WERI-Rb-1 (cell line): ENCODE measurements around the gene NOP10.
"Not testable (repeated sequence)": the region's sequence is repeated elsewhere in the genome, so short reads cannot be mapped to it uniquely, and the experiment has no call there.

ENCODE experiments used
- DNase-seq: peaks from one replicate; pipeline ENCODE4 v3.0.0-alpha.2; 2020
- H3K27ac ChIP-seq: fragments of 250-450 bp; sonication (Bioruptor Pico); 2 replicates; pipeline ENCODE4 v1.5.1; 2020; ENCODE audit warnings: mild to moderate bottlenecking, moderate library complexity
- H3K27me3 ChIP-seq: fragments of 250-450 bp; sonication (Bioruptor Pico); 2 replicates; pipeline ENCODE4 v1.5.1; 2021; ENCODE audit warnings: mild to moderate bottlenecking, low read depth, moderate library complexity; ENCODE audit not compliant: insufficient read depth, severe bottlenecking
- H3K36me3 ChIP-seq: fragments of 250-450 bp; sonication (Bioruptor Pico); 2 replicates; pipeline ENCODE4 v1.5.1; 2020; ENCODE audit warnings: mild to moderate bottlenecking, moderate library complexity
- H3K4me3 ChIP-seq: 2 replicates; pipeline ENCODE4 v1.5.1; 2011; ENCODE audit warnings: low read depth, mild to moderate bottlenecking, control low read depth, low read length
- H3K9me3 ChIP-seq: fragments of 250-450 bp; sonication (Bioruptor Pico); 2 replicates; pipeline ENCODE4 v1.5.1; 2021; ENCODE audit warnings: mild to moderate bottlenecking, moderate library complexity; ENCODE audit not compliant: severe bottlenecking
- TF ChIP-seq, protein P1 (sequence below): IDR thresholded peaks from 2 replicates; pipeline ENCODE4 v1.5.1; 2011; ENCODE audit warnings: low read depth, mild to moderate bottlenecking, control low read depth, inconsistent platforms, low read length

The NOP10 gene

DNA sequence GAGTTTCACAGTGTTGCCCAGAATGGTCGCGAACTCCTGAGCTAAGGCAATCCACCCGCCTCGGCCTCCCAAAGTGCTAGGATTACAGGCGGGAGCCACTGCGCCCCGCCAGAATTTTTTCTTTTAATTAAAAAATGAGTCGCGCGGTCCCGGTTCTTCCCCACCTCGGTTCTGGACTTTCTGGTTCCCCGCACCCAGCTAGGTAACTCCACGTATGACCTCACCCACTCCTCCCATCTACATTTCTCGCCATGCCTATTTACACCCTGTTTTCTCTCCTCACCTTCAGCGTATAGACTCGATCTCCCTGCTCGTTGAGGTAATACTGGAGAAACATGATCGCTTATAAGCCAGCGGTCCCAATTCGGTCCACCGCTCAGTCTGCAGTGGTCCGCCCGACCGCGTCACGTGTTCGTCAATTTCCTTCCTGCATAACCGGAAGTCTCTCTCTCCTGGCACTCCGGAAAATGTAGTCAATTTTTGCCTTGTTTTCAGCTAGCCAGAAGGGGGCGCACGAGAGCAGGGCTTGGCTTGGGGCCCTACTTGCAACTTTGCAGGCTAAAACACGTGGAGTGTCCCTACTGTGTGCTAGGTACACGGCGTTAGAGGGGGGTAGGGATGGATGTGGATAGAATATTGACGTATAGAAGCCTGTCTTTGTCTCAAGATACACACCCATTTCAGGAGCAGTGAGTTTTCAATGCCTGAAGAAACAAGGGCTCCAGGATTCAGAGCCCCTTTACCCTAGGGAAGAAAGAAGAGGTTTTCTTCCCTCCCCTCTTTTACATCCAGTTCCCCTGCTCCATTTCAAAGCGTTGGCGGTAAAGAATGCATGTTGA, at the start of gene NOP10, which contains the start of gene NUTM1:
TSS of gene NOP10 (minus strand) at position 400 of the 839 bp plus-strand sequence. CDS start at position 337, 63 bp downstream.
TSS of gene NUTM1 (plus strand) at position 579 of the 839 bp plus-strand sequence. CDS start 382 bp downstream, outside the sequence.
- no peaks in the 10 kb centered on the region for H3K9me3 ChIP-seq
- peak within 1 kb of the TSS; percentile 76 for H3K4me3 ChIP-seq
- H3K36me3 ChIP-seq: peaks cover 16% of the 10 kb centered on the region
- TF ChIP-seq, protein P1, sequence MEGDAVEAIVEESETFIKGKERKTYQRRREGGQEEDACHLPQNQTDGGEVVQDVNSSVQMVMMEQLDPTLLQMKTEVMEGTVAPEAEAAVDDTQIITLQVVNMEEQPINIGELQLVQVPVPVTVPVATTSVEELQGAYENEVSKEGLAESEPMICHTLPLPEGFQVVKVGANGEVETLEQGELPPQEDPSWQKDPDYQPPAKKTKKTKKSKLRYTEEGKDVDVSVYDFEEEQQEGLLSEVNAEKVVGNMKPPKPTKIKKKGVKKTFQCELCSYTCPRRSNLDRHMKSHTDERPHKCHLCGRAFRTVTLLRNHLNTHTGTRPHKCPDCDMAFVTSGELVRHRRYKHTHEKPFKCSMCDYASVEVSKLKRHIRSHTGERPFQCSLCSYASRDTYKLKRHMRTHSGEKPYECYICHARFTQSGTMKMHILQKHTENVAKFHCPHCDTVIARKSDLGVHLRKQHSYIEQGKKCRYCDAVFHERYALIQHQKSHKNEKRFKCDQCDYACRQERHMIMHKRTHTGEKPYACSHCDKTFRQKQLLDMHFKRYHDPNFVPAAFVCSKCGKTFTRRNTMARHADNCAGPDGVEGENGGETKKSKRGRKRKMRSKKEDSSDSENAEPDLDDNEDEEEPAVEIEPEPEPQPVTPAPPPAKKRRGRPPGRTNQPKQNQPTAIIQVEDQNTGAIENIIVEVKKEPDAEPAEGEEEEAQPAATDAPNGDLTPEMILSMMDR: peak; percentile 90
- H3K27me3 ChIP-seq: no peaks in the 10 kb centered on the region
- H3K27ac ChIP-seq: peak within 1 kb of the TSS; percentile 84
- peak; percentile 92 for DNase-seq

DNA sequence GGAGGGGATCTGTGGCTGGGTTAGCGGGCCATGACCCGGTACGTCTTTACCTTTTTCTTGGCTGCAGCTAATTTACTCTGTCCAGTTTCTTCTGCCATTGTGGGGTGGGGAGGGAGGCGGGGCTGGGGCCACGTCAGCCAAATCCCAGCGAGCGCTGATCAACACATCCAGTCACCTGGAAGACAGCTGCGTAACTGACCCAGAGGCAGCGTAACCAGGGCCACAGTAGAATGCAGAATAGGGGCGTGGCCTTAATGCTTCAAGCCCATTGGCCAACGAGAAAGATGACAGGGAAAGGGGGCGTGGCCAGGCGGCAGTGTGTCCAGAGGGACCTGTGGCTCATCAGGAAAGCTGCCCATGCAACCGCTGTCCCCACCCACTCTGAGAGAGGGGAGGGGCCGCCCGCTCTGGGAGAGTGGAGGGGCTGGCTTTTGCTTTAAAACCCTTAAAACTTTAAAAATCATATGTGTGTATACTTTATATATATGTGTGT, 46.7 kb upstream of the NOP10 start:
- not testable (repeated sequence) for H3K27ac ChIP-seq, H3K27me3 ChIP-seq, DNase-seq, H3K4me3 ChIP-seq, H3K36me3 ChIP-seq, H3K9me3 ChIP-seq

- not testable (repeated sequence) for H3K27me3 ChIP-seq, H3K27ac ChIP-seq, H3K4me3 ChIP-seq, H3K9me3 ChIP-seq, H3K36me3 ChIP-seq, DNase-seq
Observed at GRCh38 chr15:34381829-34382521, 39.0 kb upstream of the NOP10 start.

GRCh38 chr15:34380491-34380890, 37.6 kb upstream of the NOP10 start:
- not testable (repeated sequence) for H3K4me3 ChIP-seq, H3K27ac ChIP-seq, DNase-seq, H3K9me3 ChIP-seq, H3K36me3 ChIP-seq, H3K27me3 ChIP-seq

- H3K9me3 ChIP-seq: no peaks in the 10 kb centered on the region
- no peaks in the 10 kb centered on the region for H3K27me3 ChIP-seq
- H3K4me3 ChIP-seq: no peak overlapping the region
- H3K27ac ChIP-seq: no peak overlapping the region
- DNase-seq: no peak
- H3K36me3 ChIP-seq: no peaks in the 10 kb centered on the region
- TF ChIP-seq, protein P1: no peak
Observed at GRCh38 chr15:34376856-34377255, 33.9 kb upstream of the NOP10 start.

GRCh38 chr15:34375541-34375940, 32.6 kb upstream of the NOP10 start:
- H3K4me3 ChIP-seq, H3K27me3 ChIP-seq, H3K36me3 ChIP-seq, DNase-seq, H3K9me3 ChIP-seq, H3K27ac ChIP-seq: not testable (repeated sequence)

GRCh38 chr15:34374816-34375215, 31.9 kb upstream of the NOP10 start:
- Histone ChIP-seq H3K9me3 (no peaks in the 10 kb centered on the region), H3K27ac (no peak overlapping the region), H3K36me3 (no peaks in the 10 kb centered on the region), H3K4me3 (no peak overlapping the region), H3K27me3 (no peaks in the 10 kb centered on the region)
- TF ChIP-seq, protein P1: no peak
- DNase-seq: no peak
